Heart left ventricle (tissue), 13 donors: ENCODE results near the gene WARS2.
"Not testable (repeated sequence)": the region's sequence is repeated elsewhere in the genome, so short reads cannot be mapped to it uniquely, and the experiment has no call there.

Experiments used
- CTCF ChIP-seq, 12 donors: fragments of 200-600 bp; sonication (generic) in 4 of 12; IDR thresholded peaks; one replicate each; pipeline versions ENCODE4 v1.5.0 to v1.8.0; 2018 to 2022; ENCODE audit warnings: antibody characterized with exemption in 12 of 12, mild to moderate bottlenecking in 5 of 12
- POLR2A ChIP-seq, 2 donors: fragments of 450-650 bp; IDR thresholded peaks; one replicate each; pipeline ENCODE4 v1.6.1; 2017; ENCODE audit warnings: antibody characterized with exemption in 2 of 2, mild to moderate bottlenecking in 2 of 2, moderate library complexity in 2 of 2
- donor health status: ischemic (EF 13 %, LVEDD 7.1; RV severe dilation, severe dysfunction).
- donor health status: DM: no; HTN: yes; CAD: no.
- donor health status: DM: no; HTN: no; CAD: no.
- donor health status: ischemic (EF 25% LVEDD 6.9; RV normal size, moderate dysfunction).
- donor health status: ischemic (EF 25% LVEDD 5.7; RV mildly dilated, moderate dysfunction).
- donor health status: ischemic (EF 35%, LVEDD 5.7; RV mildly dilated, moderate dysfunction).
- donor health status: nonischemic (EF 11% LVEDD 7.7; RV severe dilation, severe dysfunction).
- donor health status: DM: yes; HTN: yes; CAD: no.
- donor health status: PGD.
- donor health status: ischemic (EF 29% LVEDD 5.4; RV normal size, mild dysfunction).
- donor health status: nonischemic (EF 23%, LVEDD 6.1; RV moderate dilation, normal function).

- TF ChIP-seq CTCF, POLR2A (IDR thresholded peaks at IDR 0.05): not testable (repeated sequence)
Measured at GRCh38 chr1:119156761-119157160, 16.3 kb upstream of the WARS2 start.
